Bladder microvascular endothelial cell (primary cell): Measurements from ENCODE around the gene ACTRT1. TPM values are rescaled to one million over a fixed set of nuclear protein-coding genes. Genes with fewer than 3 reads are reported as not detected.

Source experiments
- total RNA-seq: library from RNA; depleted of rRNA; stranded (reverse); fragments of >200 nt; gene quantifications from 2 replicates; pipeline ENCODE4 v1.2.3, GENCODE V29; 2014

Gene ACTRT1
- total RNA-seq = not detected in 2 replicates

GRCh38 chrX:128052303-128052702 is at the start of gene ACTRT1:
TSS of gene ACTRT1 (minus strand) at chrX:128052403. CDS start at chrX:128052206, 197 bp downstream.

